ENCODE measurements around the gene DUSP3. TPM values are rescaled to one million over a fixed set of nuclear protein-coding genes. Genes with fewer than 3 reads are reported as not detected.

The DUSP3 gene
- total and polyA plus RNA-seq, 2 of the 13 experiments (the other 11 are each of a cell fraction or from before 2014, with no cell fraction given), result 60.0 to 71.5 TPM

- TF ChIP-seq IRX3 (CRISPR knock-in tag; IDR thresholded peaks at IDR 0.05; ENCODE audit: borderline replicate concordance, low read depth) (0 out of 2 replicates have a peak, but pooled peaks have one; percentile 21), ZNF282 (IDR thresholded peaks at IDR 0.05; ENCODE audit: partially characterized antibody) (no peak), NCOR1 (IDR thresholded peaks at IDR 0.05; ENCODE audit: borderline replicate concordance, low read length) (peak; percentile 52; the same call in 1 of the 2 replicates), GTF3A (CRISPR knock-in tag; conservative IDR thresholded peaks at IDR 0.05) (0 out of 2 replicates have a peak, but pooled peaks have one; percentile 23), ZNF232 (CRISPR knock-in tag; IDR thresholded peaks at IDR 0.05; ENCODE audit: borderline replicate concordance) (peak; percentile 58; the same call in 1 of the 2 replicates), ZSCAN12 (CRISPR knock-in tag; IDR thresholded peaks at IDR 0.05) (0 out of 2 replicates have a peak, but pooled peaks have one; percentile 20), TGIF2 (CRISPR knock-in tag; IDR thresholded peaks at IDR 0.05) (no peak; the same call in 1 of the 2 replicates), REL (CRISPR knock-in tag; conservative IDR thresholded peaks at IDR 0.05) (0 out of 2 replicates have a peak, but pooled peaks have one; percentile 31), FOXP4 (CRISPR knock-in tag; IDR thresholded peaks at IDR 0.05) (no peak), U2AF2 (IDR thresholded peaks at IDR 0.05; ENCODE audit: low read depth, low read length) (peak; percentile 95), GABPB1 (CRISPR knock-in tag; IDR thresholded peaks at IDR 0.05) (peak; percentile 68), ETS1 (CRISPR knock-in tag; IDR thresholded peaks at IDR 0.05) (no peak; the same call in 1 of the 2 replicates), TRIM24 (CRISPR knock-in tag; IDR thresholded peaks at IDR 0.05) (no peak)
- TF ChIP-seq, protein P1, sequence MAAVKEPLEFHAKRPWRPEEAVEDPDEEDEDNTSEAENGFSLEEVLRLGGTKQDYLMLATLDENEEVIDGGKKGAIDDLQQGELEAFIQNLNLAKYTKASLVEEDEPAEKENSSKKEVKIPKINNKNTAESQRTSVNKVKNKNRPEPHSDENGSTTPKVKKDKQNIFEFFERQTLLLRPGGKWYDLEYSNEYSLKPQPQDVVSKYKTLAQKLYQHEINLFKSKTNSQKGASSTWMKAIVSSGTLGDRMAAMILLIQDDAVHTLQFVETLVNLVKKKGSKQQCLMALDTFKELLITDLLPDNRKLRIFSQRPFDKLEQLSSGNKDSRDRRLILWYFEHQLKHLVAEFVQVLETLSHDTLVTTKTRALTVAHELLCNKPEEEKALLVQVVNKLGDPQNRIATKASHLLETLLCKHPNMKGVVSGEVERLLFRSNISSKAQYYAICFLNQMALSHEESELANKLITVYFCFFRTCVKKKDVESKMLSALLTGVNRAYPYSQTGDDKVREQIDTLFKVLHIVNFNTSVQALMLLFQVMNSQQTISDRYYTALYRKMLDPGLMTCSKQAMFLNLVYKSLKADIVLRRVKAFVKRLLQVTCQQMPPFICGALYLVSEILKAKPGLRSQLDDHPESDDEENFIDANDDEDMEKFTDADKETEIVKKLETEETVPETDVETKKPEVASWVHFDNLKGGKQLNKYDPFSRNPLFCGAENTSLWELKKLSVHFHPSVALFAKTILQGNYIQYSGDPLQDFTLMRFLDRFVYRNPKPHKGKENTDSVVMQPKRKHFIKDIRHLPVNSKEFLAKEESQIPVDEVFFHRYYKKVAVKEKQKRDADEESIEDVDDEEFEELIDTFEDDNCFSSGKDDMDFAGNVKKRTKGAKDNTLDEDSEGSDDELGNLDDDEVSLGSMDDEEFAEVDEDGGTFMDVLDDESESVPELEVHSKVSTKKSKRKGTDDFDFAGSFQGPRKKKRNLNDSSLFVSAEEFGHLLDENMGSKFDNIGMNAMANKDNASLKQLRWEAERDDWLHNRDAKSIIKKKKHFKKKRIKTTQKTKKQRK (IDR thresholded peaks at IDR 0.05; ENCODE audit: low read length), result no peak
- TF ChIP-seq, protein P2, sequence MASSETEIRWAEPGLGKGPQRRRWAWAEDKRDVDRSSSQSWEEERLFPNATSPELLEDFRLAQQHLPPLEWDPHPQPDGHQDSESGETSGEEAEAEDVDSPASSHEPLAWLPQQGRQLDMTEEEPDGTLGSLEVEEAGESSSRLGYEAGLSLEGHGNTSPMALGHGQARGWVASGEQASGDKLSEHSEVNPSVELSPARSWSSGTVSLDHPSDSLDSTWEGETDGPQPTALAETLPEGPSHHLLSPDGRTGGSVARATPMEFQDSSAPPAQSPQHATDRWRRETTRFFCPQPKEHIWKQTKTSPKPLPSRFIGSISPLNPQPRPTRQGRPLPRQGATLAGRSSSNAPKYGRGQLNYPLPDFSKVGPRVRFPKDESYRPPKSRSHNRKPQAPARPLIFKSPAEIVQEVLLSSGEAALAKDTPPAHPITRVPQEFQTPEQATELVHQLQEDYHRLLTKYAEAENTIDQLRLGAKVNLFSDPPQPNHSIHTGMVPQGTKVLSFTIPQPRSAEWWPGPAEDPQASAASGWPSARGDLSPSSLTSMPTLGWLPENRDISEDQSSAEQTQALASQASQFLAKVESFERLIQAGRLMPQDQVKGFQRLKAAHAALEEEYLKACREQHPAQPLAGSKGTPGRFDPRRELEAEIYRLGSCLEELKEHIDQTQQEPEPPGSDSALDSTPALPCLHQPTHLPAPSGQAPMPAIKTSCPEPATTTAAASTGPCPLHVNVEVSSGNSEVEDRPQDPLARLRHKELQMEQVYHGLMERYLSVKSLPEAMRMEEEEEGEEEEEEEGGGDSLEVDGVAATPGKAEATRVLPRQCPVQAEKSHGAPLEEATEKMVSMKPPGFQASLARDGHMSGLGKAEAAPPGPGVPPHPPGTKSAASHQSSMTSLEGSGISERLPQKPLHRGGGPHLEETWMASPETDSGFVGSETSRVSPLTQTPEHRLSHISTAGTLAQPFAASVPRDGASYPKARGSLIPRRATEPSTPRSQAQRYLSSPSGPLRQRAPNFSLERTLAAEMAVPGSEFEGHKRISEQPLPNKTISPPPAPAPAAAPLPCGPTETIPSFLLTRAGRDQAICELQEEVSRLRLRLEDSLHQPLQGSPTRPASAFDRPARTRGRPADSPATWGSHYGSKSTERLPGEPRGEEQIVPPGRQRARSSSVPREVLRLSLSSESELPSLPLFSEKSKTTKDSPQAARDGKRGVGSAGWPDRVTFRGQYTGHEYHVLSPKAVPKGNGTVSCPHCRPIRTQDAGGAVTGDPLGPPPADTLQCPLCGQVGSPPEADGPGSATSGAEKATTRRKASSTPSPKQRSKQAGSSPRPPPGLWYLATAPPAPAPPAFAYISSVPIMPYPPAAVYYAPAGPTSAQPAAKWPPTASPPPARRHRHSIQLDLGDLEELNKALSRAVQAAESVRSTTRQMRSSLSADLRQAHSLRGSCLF (CRISPR knock-in tag; IDR thresholded peaks at IDR 0.05; ENCODE audit: borderline replicate concordance), result peak; percentile 33; the same call in 1 of the 2 replicates
- TF ChIP-seq, protein P3, sequence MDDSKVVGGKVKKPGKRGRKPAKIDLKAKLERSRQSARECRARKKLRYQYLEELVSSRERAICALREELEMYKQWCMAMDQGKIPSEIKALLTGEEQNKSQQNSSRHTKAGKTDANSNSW (CRISPR knock-in tag; IDR thresholded peaks at IDR 0.05; ENCODE audit: borderline replicate concordance), result 0 out of 2 replicates have a peak, but pooled peaks have one; percentile 28
These were observed at the start of gene DUSP3 (continued) for GRCh38 chr17:43778337-43779144.
